Camera-type eye (tissue), 1 donor: ENCODE results near the gene ZNF581. TPM values are rescaled to one million over a fixed set of nuclear protein-coding genes. Genes with fewer than 3 reads are reported as not detected.

ENCODE experiments used
- total RNA-seq: library from RNA; depleted of rRNA; stranded (reverse); fragments of >200 nt; gene quantifications from one replicate; pipeline ENCODE4 v1.2.3, GENCODE V29; 2014

ZNF581 gene, protein sequence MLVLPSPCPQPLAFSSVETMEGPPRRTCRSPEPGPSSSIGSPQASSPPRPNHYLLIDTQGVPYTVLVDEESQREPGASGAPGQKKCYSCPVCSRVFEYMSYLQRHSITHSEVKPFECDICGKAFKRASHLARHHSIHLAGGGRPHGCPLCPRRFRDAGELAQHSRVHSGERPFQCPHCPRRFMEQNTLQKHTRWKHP
- 9.7 TPM for total RNA-seq

DNA sequence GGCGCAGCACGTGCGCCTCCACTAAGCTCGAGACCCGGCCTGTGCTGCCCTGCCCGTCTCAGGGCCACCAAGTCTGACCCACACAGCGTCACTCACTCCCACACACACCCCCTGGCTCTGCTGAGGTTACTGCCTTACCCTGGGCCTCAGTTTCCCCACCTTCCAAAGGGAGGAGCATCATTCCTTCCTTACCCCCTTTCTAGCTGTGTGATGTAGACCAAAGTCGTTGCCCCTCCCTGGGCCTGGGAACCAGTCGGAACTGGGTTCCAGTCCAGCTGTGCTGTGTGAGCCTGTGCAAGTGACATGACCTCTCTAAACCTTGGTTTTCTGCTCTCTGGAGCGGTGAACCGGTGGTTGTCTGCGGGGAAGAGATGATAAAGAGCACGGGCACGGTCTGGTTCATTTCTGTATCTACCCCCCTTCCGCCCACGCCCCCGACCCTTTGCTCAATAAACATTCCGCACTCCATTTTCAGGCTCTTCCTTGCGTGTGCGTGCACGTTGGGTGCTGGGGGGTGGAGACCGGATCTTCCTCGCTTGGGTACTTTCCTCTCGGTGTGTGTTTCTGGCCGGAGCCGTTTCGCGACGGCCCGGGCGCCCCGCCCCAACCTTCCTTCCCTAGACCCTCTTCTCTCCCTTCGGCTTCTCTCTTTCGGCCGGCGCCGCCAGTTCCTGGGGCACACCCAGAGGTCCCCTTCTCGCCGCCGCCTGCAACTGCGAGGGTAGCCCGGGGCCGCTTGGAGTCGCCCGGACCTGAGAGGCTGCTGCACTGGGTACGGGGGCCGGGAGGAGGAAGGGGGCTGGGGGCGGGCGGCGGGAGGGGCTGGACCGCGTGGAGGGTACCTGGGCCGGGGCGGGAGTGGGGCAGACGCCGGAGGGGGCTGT is at the start of gene ZNF581:
Gene ZNF581, plus strand, starts transcription at position 647 of the 884 bp plus-strand sequence. CDS start 923 bp downstream, outside the sequence.

DNA sequence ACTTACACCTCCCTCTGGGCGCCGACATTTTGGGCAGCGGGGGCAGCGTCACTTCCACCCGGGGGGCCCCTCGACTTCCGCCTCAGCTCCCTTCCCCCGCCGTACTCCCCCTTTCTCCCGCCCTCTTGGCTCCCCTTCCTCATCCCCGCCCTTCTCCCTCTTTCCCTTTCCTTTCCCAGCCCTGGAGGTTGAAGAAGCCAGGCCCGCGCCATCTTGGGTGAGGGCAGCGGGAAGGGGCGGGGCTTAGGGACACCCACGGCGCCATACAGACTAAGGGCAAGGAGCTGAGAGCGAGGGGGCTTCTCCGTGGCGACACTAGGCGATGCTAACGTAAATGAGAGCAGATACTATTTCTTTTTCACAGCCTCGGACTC is 44.0 kb upstream of the ZNF581 start, which contains the start of gene FIZ1:
Gene FIZ1, minus strand, starts transcription at position 50 of the 374 bp plus-strand sequence. CDS start 1,652 bp downstream, outside the sequence.

DNA sequence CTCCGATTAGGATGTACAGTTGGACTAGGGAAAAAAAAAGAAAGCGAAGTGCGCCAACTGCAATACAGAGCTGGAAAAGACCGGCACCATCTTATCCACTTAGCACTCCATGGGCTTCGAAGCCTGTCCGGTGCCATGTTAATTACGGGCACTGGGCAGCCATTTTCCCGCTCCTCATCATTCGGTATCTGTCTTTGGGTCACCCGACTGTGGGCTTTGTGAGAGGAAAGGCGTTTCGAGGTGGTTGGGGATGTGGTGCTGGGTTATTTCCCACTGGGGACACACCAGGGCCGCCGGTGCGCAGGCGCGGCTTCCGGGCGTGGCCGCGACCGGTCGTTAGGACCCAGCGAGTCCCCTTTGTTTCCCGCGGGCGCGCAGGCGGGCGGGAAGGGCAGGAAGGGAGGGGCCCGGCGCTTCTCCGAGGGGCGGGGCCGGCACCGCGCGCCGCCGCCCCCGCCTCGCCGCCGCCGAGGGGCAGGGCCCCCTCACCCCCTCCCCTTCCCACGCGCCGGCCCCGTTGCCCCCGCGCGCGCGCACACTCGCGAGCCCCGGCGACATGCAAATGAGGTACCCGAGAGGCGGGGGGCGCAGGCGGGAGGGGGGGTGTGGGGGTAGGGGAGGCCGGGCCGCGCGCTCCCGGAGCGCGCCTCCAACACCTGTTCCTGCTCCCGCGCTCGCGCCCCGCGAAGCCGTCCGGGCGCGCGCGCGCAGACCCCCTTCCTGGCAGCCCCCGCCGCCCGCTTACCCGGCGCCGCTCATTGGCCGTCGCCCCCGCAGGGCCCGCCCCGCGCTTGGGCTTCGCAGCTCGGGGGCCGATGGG is 43.4 kb upstream of the ZNF581 start, which contains the start of gene ZNF524:
Gene ZNF524, plus strand, starts transcription at position 447 of the 820 bp plus-strand sequence. CDS start 1,825 bp downstream, outside the sequence.

DNA sequence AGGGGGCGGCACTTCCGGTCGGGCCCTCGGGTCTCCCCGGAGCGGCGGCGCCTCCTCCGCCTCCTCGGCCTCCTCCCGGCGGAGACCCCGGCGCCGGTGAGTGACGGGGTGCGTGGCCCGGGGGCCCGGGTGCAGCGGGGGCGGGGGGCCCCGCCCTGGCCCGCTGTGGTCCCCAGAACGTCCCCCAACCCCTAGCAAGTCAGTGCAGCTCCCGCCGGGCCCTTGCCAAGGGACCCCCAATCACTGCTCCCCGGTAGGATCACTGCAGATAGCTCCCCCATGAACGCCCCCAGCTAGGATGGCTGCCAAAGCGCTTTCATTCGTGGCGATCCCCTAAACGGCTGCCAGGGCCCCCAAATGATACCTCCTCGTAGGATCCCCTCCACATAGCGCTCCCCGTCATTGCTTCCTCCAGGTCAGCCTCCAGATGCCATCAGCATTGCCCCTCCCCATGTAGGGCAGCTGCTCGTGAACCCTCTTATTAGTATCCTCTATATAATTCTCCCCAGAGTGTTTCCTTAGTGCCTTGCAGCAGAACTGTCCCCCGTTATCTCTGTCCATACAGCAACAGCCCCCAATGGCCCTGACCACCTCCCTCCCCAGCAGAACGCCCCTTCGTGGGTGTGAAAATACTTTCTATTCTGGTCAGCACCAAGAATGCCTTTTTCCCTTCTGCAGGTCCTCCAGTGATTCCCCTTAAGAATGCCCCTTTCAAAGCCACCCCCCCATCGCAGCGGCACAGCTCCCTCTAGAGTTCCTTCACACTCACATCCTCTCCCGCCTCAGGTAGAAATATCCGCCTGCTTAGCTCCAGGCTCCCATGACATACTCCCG is 37.6 kb upstream of the ZNF581 start, which contains the start of gene ZNF865:
Gene ZNF865, plus strand, starts transcription at position 11 of the 834 bp plus-strand sequence. CDS start 7,972 bp downstream, outside the sequence.

DNA sequence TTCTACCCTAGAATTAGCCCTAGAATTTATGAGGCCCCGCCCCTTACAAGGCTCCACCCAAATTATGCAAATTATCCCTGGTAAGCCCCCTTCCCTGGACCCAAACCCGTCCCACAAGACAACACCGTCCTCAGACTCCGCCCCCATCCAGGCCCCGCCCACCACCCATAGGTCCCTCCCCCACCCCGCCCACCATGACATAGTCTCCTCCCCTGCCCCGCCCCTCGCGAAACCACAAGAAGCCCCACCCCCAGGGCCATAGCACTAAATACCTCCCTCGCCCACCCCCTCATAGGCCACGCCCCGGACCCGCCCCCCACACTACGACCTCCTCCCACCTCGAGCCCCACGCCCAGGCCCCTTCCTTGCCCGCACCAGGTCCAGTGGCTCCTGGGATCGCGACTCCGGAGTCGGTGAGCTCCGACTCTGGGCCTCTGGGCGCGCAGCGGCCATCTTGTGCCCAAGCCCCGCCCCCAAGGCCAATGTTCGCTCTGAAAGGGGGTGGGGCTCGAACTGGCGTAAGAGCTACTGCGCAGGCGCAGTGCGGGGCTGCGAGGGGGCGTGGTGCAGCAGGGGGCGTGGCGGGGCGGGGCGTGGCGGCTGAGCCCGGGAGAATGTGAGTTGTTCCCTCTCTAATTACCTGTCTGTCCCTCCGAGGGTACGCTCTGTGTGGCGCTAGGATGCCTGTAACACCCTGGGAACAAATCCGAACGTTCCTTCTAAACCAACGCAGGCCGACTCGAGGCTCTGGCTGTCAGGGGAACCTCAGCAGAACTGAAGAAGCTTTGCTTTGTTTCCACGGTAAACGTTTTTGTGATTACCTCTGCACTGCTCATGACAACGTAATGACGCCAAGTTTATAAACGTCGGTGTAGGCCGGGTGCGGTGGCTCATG is 19.1 kb upstream of the ZNF581 start, which contains the start of gene ZNF784:
Gene ZNF784, minus strand, starts transcription at position 458 of the 895 bp plus-strand sequence. Its CDS starts 5 bp downstream, at position 453.

DNA sequence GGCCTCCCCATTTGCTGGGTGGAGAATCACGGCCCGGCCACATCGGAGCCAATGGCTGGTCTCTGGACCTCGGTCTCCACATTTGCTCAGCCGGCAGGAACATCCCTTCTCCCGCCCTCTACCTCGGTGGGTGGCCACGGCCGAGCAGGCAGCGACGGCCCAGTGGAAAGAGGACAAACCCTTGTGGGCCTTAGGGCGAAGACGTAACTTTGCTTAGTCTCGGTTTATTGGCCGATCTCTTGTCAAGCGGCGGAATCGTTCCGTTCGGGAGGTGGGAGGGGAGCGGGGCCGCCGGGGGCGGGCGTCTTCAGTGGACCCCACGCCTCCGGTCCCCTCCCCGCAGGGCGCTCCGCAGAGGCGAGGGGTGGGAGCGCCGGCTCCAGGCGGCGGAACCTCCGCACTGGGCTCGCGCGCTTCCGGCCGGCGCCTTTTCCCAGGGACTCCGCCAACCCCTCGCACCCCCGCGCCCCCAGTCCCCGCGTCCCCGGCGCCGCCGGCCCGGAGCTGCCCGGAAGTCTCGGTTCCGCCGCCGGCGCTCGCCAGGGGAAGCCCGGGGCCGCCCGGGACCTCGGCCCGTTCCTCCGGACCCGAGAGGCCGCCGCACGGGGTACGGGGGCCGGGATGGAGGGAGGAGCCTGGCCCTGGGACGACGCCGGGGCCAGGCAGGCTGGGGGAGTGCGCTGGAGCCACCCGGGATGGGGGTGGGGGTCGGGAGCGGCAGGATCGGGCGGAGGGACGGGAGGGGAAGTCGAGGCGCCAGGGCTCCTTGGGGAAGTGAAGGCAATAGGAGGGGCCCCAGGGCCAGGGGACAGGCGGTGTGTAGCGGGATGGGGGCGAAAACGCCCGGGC is 2.6 kb upstream of the ZNF581 start, which contains the start of gene ZNF580:
Gene ZNF580, plus strand, starts transcription at position 426 of the 849 bp plus-strand sequence. CDS start 1,507 bp downstream, outside the sequence.

DNA sequence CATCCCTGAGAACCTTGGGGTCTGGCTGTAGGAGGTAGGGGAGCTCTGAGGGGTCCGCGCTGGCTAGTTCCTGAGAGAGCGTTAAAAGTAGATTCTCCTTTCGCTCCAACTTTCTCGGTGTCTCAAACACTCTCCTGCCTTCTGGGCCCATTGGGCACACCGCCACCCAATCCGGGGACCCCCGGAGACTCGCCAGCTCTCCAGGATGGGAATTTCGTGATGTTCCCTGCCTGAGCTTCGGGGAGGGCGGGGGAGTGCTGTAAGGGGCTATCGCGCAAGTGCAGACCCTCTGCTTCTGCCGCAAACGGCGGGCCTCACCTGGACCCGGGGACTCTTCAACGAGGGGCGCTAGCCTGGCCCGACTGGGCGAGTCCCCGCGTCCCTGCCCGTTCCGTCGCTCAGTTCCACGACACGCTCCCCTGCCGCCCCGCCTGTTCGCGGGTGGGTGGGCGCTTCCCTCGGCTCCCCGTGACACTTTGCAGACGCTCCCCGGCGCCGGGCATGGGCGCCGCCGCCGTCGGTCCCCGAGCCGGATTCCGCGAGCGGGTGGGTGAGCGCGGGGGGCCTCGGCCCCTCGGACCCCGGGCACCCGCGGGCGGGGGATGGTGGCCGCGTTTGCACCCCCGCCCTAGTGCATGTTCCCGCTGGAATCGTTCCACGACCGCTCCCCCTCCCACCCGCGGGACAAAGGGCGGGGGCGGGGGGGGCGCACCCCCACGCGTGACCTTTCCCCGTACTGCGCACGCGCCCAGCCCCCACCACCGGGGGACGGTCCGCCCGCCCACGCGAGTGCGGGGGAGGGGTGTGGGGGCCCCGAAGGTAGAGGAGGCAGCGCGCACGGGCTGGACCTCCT is 4.5 kb downstream of the ZNF581 start, which contains the start of gene CCDC106:
Gene CCDC106, plus strand, starts transcription at position 481 of the 853 bp plus-strand sequence. CDS start 835 bp downstream, outside the sequence.

DNA sequence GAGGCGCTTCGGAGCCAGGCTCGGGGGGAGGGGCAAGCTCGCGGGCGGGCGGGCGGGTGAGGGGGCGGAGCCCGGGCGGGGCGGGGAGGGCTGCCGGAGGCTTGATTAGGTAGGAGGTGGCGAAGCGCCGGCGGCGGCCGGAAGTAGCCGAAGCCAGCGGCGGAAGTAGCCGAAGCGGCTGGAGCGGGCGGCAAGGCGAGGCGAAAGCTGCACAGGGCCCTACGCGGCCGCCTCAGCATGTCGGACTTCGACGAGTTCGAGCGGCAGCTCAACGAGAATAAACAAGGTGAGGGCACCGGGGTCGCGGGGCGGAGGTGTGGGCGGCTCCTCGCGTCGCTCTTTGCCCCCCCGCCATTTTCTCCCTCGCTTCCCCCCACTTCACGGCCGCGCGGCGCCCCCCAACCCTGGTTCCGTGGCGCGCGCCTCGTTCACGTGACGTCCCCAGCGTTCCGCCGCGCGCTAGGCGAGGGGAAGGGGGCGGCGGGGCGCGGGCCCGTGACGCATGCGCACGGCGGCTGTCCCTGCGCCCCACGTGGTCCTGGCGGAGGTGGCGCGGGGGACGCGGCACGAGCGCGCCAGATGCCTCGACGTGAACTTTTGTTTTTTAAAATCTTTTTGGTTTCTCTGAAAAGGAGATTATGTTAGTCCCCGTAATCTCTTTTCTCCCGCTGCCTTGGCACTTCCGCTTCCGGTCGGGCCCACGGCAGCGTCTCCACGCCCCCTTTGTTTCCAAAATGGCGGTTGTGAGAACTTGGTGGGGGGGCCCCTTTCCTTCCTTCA is 11.6 kb downstream of the ZNF581 start, which contains the start of gene U2AF2:
Gene U2AF2, plus strand, starts transcription at position 168 of the 780 bp plus-strand sequence. Its CDS starts 70 bp downstream, at position 238.

DNA sequence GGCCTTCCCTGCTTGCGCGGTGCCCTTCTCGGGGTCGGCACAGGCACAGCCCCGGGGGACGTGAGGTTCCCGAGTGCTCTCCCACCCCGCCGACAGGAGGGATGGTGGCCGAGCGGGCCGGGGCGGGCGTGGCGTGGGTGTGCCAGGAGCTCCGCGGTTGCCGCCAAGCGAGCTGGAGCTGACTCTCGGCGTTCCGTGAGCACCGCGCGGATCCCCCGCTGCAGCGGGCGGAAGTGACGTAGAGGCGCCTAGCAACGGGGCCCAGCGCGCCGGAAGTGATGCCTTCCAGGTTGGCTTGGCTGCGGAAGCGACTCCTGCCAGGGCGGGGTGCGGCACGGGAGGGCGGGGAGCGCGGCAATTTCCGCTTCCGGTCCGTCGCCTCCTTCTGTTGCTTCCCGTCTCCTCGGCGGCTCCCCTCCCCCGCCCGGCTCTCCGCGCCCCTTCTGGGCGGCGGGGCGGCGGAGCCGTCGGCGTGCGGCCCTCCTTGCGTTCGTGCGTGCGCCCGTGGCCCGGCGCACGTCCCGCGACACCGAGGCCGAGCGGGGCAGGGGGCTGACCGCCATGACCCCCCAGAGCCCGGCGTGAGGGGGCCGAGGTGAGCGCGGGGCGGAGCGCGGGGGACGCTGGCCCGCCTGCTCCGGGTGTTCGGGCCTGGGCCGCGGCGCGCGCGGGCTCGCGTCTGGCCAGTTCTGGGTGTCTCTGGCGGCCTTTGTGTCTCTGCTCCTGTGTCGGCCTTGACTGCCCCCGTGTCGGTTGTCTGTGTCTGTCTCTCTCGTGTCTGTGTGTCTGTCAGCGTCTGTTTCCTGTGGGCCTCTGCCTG is 31.6 kb downstream of the ZNF581 start, which contains the start of gene EPN1:
Gene EPN1, plus strand, starts transcription at position 386 of the 820 bp plus-strand sequence. CDS start 3,402 bp downstream, outside the sequence.

Other genes with a start within 250 kb of the ZNF581 start
- 21.2 TPM for gene UBE2S, start 235.9 kb upstream of the ZNF581 start, total RNA-seq
- gene SHISA7, start 200.3 kb upstream of the ZNF581 start, total RNA-seq = 1.5 TPM
- 22.9 TPM for gene ISOC2, start 182.0 kb upstream of the ZNF581 start, total RNA-seq
- gene C19orf85, start 178.9 kb upstream of the ZNF581 start, total RNA-seq = not detected
- gene ZNF628, start 167.0 kb upstream of the ZNF581 start, total RNA-seq = 2.3 TPM
- gene NAT14, start 158.5 kb upstream of the ZNF581 start, total RNA-seq = 13.0 TPM
- 20.5 TPM for gene SSC5D, start 155.2 kb upstream of the ZNF581 start, total RNA-seq
- gene SBK2, start 106.5 kb upstream of the ZNF581 start, total RNA-seq = 0.99 TPM
- not detected for gene SBK3, start 98.1 kb upstream of the ZNF581 start, total RNA-seq
- 3.6 TPM for gene ZNF579, start 62.8 kb upstream of the ZNF581 start, total RNA-seq
- 8.7 TPM for gene FIZ1, start 44.1 kb upstream of the ZNF581 start, total RNA-seq
- gene ZNF524, start 43.4 kb upstream of the ZNF581 start, total RNA-seq = 10.4 TPM
- 5.4 TPM for gene ZNF865, start 38.0 kb upstream of the ZNF581 start, total RNA-seq
- gene ZNF784, start 19.1 kb upstream of the ZNF581 start, total RNA-seq = 9.3 TPM
- gene ZNF580, start 2.6 kb upstream of the ZNF581 start, total RNA-seq = 10.8 TPM
- 10.9 TPM for gene CCDC106, start 4.6 kb downstream of the ZNF581 start, total RNA-seq
- gene U2AF2, start 11.4 kb downstream of the ZNF581 start, total RNA-seq = 105 TPM
- gene EPN1, start 31.6 kb downstream of the ZNF581 start, total RNA-seq = 72.5 TPM
- gene NLRP9, start 94.8 kb downstream of the ZNF581 start, total RNA-seq = not detected
- gene RFPL4A, start 115.4 kb downstream of the ZNF581 start, total RNA-seq = not detected
- gene RFPL4AL1, start 125.5 kb downstream of the ZNF581 start, total RNA-seq = not detected
- not detected for gene NLRP11, start 188.3 kb downstream of the ZNF581 start, total RNA-seq
- gene NLRP4, start 192.9 kb downstream of the ZNF581 start, total RNA-seq = not detected